Panc1 (cell line): Measurements from ENCODE around the gene E2F6. TPM values are rescaled to one million over a fixed set of nuclear protein-coding genes. Genes with fewer than 3 reads are reported as not detected.

Source experiments
- ATAC-seq: fragments of 200-7000 bp; cut with Tn5 transposase; 2 replicates; pipeline ENCODE4 v1.9.1; 2020; ENCODE audit warnings: mild to moderate bottlenecking, moderate library complexity
- BruUV-seq: library from RNA; stranded (reverse); fragments of 400-500 nt; replicated peaks from 2 replicates; lab custom pipeline; 2021; lab: Mats Ljungman, UMichigan
- CTCF ChIA-PET: fragments of 300-600 bp; sonication (Branson Sonifier 250); formaldehyde crosslinking; loops from one replicate; lab custom pipeline; 2022; ENCODE audit warnings: antibody characterized with exemption; lab: Charles Lee
- POLR2A ChIA-PET: fragments of 300-600 bp; sonication (Branson Sonifier 250); formaldehyde crosslinking; loops from one replicate; lab custom pipeline; 2022; ENCODE audit warnings: antibody characterized with exemption; lab: Charles Lee
- DNase-seq: peaks from one replicate; pipeline ENCODE4 v3.0.0-alpha.2; 2010; ENCODE audit warnings: low read depth, low spot score
- H3K27ac ChIP-seq: 2 replicates; pipeline ENCODE4 v1.5.1; 2011; ENCODE audit warnings: mild to moderate bottlenecking, low read length, inconsistent platforms
- H3K27me3 ChIP-seq: fragments of 200-500 bp; sonication (Bioruptor generic); 2 replicates; pipeline ENCODE4 v1.6.0; 2014; ENCODE audit warnings: low read length, inconsistent platforms; ENCODE audit not compliant: control insufficient read depth, insufficient read depth
- H3K36me3 ChIP-seq: fragments of 200-500 bp; sonication (Bioruptor generic); 2 replicates; pipeline ENCODE4 v1.5.1; 2014; ENCODE audit warnings: inconsistent platforms, mild to moderate bottlenecking, low read length, moderate library complexity; ENCODE audit not compliant: control insufficient read depth, insufficient read depth
- H3K4me1 ChIP-seq: 2 replicates; pipeline ENCODE4 v1.5.1; 2011; ENCODE audit warnings: inconsistent platforms, mild to moderate bottlenecking, low read length, moderate library complexity; ENCODE audit not compliant: control insufficient read depth, insufficient read depth
- H3K4me3 ChIP-seq, 2 experiments: 2 replicates each; pipeline ENCODE4 v1.5.1; 2011 to 2012; ENCODE audit warnings: low read depth in 2 of 2, low read length in 2 of 2, mild to moderate bottlenecking in 2 of 2, inconsistent platforms in 1 of 2, moderate library complexity in 1 of 2
- H3K9me3 ChIP-seq: fragments of 200-500 bp; sonication (Bioruptor generic); 2 replicates; pipeline ENCODE4 v1.5.1; 2014; ENCODE audit warnings: low read depth, mild to moderate bottlenecking, inconsistent platforms, low read length, moderate library complexity; ENCODE audit not compliant: control insufficient read depth, insufficient read depth
- CTCF ChIP-seq: fragments of 450-650 bp; IDR thresholded peaks from 2 replicates; pipeline ENCODE4 v1.5.1; 2017; ENCODE audit warnings: mild to moderate bottlenecking
- POLR2AphosphoS5 ChIP-seq: IDR thresholded peaks from 2 replicates; pipeline ENCODE4 v1.6.1; 2012; ENCODE audit warnings: mild to moderate bottlenecking, low read depth, low read length, moderate library complexity
- REST ChIP-seq, 2 experiments: IDR thresholded peaks; 2 replicates each; pipeline ENCODE4 v1.6.1; 2011 to 2012; ENCODE audit warnings: low read depth in 2 of 2, control low read depth in 1 of 2, low read length in 1 of 2, mild to moderate bottlenecking in 1 of 2, moderate library complexity in 1 of 2; ENCODE audit not compliant: insufficient read depth in 1 of 2
- SIN3A ChIP-seq: IDR thresholded peaks from 2 replicates; pipeline ENCODE4 v1.6.1; 2012; ENCODE audit warnings: low read depth, mild to moderate bottlenecking, low read length, moderate library complexity, borderline replicate concordance; ENCODE audit not compliant: insufficient read depth
- TCF7L2 ChIP-seq: IDR thresholded peaks from 2 replicates; pipeline ENCODE4 v1.6.1; 2011; ENCODE audit warnings: mild to moderate bottlenecking, low read depth, low read length, inconsistent platforms
- in situ Hi-C: cut with HindIII; loops from 2 replicates; pipeline ENCODE4 v1.10.0; 2016; ENCODE audit warnings: low sequenced_read_pairs, low pct_unique_long_range_greater_than_20kb
- intact Hi-C: fragments of 100-400 bp; cut with micrococcal nuclease; formaldehyde crosslinking; loops from one replicate; pipeline ENCODE4 v1.10.0; 2022; ENCODE audit not compliant: unreplicated experiment
- total RNA-seq: library from RNA; stranded (reverse); gene quantifications from one replicate; pipeline ENCODE4 v1.2.1, GENCODE V29; 2021; ENCODE audit not compliant: unreplicated experiment

The E2F6 gene
- total RNA-seq, 1 experiment from 2014 or later: 23.9 TPM

GRCh38 chr2:11482473-11483035, 16.6 kb upstream of the E2F6 start:
- Histone ChIP-seq H3K27ac (no peak overlapping the region), H3K4me3 (peak overlapping the region; percentile 50 to 53), H3K9me3 (no peaks in the 10 kb centered on the region), H3K4me1 (no peaks in the 10 kb centered on the region), H3K27me3 (peaks cover 28% of the 10 kb centered on the region), H3K36me3 (no peaks in the 10 kb centered on the region)
- TF ChIP-seq TCF7L2: no peak
- no peak for TF ChIP-seq REST (IDR thresholded peaks at IDR 0.05; ENCODE audit: insufficient read depth in 1 of 2, low read depth in 2 of 2, low read length in 1 of 2)
- no peak for TF ChIP-seq SIN3A
- TF ChIP-seq CTCF: no peak
- TF ChIP-seq POLR2AphosphoS5: no peak
- POLR2A ChIA-PET: no interaction called here
- no TSS peak for BruUV-seq
- no peak for DNase-seq
- ATAC-seq: peak; percentile 82
- CTCF ChIA-PET: no interaction called here
- in situ Hi-C loops: no loop called here
- intact Hi-C loops: no loop called here

DNA sequence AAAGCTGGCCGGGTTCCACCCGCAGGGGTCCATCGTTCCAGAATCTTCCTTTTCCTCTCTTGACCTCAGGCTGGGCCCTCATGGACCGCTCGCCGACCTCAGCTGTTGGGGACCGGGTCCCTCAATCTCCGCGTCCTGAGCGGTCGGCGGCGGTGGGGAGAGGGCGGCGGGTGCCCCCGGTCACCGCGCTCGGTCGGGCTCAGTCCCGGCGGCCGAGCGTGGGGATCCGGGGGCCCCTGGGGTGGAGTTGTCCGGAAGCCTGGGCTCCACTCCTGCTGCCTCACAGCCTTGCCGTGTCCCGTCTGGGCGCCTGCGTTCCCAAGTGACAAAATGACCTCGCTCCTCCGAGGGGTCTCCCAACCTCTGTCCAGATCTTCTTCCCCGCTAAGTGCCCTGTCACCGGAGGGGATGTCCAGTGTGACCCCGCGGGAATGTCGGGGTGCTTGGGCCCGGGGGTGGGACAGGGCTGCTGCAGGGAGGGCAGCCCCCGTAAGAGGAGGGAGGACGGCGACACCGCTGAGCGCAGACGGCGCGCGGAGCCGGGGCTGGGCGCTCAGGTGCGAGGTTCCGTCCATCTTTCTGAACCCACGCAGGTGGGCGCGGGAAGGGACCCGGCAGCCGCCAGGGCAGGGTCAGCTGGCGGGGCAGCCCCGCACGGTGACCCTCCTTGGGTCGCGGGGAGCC, 16.0 kb upstream of the E2F6 start:
- in situ Hi-C loops (no loop called here), intact Hi-C loops (no loop called here)
- no peak for ATAC-seq
- Histone ChIP-seq H3K27me3 (peaks cover 28% of the 10 kb centered on the region), H3K9me3 (no peaks in the 10 kb centered on the region), H3K4me3 (peak overlapping the region in 1 of 2 experiments; percentile 50; a peak in 1 of 4 replicates), H3K4me1 (no peaks in the 10 kb centered on the region), H3K27ac (no peak overlapping the region), H3K36me3 (no peaks in the 10 kb centered on the region)
- BruUV-seq: no TSS peak
- ChIA-PET CTCF (interaction anchor here (0.6 kb wide), 1 partner anchor 299 kb away, joined by 3 read pairs; no protein-coding TSS in a partner anchor), POLR2A (interaction anchor here (0.6 kb wide), 1 partner anchor 1403 kb away, joined by 3 read pairs; no protein-coding TSS in a partner anchor)
- DNase-seq: no peak
- TF ChIP-seq REST (IDR thresholded peaks at IDR 0.05; ENCODE audit: insufficient read depth in 1 of 2, low read depth in 2 of 2, low read length in 1 of 2): no peak
- no peak for TF ChIP-seq CTCF
- TF ChIP-seq TCF7L2: no peak
- no peak for TF ChIP-seq SIN3A
- TF ChIP-seq POLR2AphosphoS5: no peak
